HG03558 (cell line): ENCODE measurements around the gene PLCL1.

Experiments
- ATAC-seq: cut with Tn5 transposase; IDR thresholded peaks from one replicate; pipeline ENCODE4 v1.9.1; 2021; ENCODE audit warnings: moderate number of reproducible peaks; ENCODE audit not compliant: unreplicated experiment; ENCODE audit errors: extremely low read depth

PLCL1 gene

GRCh38 chr2:198135481-198135934, 331.1 kb downstream of the PLCL1 start:
- no peak for ATAC-seq

GRCh38 chr2:198136142-198136541, 331.7 kb downstream of the PLCL1 start:
- ATAC-seq: no peak

GRCh38 chr2:198137733-198138132, 333.3 kb downstream of the PLCL1 start:
- no peak for ATAC-seq

GRCh38 chr2:198141726-198142125, 337.3 kb downstream of the PLCL1 start:
- ATAC-seq: no peak

GRCh38 chr2:198143156-198143555, 338.8 kb downstream of the PLCL1 start:
- ATAC-seq: no peak

- ATAC-seq: no peak
These were observed 339.4 kb downstream of the PLCL1 start for GRCh38 chr2:198143793-198144192.

GRCh38 chr2:198144660-198145059, 340.3 kb downstream of the PLCL1 start:
- ATAC-seq: no peak

DNA sequence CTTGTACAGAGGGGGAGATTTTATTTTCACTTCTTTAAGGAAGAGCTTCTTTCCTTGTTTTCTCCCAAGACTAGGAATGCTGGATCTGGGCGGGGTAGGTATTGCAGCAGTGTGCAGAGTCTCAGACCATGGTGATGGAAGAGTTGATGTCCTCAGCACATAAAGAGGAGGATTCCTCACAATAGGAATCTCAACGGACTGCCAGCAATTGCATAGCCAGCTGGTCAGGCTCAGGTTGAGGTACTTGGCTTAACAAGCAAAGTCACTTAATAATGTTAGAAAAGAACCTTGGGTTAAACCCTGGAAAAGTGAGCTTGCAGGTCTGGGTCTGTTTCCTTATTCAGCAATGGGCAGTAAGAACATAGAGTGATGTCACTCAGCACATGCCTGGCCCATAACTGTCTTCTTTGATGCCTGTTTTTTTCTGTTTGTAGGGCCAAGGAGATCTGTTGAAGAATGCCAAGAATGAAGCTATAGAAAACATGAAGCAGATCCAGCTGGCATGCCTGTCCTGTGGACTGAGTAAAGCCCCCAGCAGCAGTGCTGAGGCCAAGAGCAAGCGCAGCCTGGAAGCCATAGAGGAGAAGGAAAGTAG, 342.1 kb downstream of the PLCL1 start:
- no peak for ATAC-seq

GRCh38 chr2:198157314-198157713, 352.9 kb downstream of the PLCL1 start:
- no peak for ATAC-seq

GRCh38 chr2:198161151-198161550, 356.8 kb downstream of the PLCL1 start:
- ATAC-seq: no peak

DNA sequence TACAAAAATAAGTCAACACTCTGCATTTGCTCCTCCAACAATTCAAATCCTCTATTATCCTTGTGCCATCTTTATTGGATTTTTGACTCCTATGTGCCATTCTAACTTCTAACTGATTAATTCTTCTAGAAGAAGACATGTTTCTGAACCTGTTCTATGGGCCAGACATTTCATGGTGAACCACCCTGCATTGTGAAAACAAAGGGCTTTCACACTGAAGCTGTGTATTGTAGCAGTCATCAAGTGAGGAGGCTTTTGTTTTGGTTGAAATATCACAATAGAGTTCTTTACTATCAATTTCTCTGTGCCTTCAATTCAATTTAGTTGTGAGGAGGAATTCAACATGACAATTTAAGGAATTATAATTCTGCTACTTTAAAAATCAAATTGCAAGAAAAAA, 357.9 kb downstream of the PLCL1 start:
- no peak for ATAC-seq

GRCh38 chr2:198164843-198165242, 360.4 kb downstream of the PLCL1 start:
- ATAC-seq: no peak

- ATAC-seq: no peak
These were observed 360.9 kb downstream of the PLCL1 start for GRCh38 chr2:198165289-198165688.

DNA sequence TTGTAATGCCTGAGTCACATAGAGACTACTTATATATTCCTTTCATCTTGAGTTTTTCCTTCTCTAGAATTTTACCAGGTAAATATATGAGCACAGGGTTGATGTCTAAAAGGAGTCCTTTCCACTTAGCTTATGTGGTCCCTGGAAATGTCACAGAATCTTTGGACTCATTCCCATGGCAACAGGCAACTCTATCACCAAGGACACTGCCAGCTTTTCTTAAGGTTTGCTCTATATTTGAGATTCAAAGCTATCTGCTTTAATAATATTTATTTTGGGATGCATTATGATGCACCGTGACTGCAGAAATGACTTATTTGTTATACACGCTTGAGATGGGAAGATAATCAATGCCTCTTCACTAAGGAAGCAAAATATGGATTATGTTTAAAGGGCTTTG, 363.0 kb downstream of the PLCL1 start:
- no peak for ATAC-seq

GRCh38 chr2:198168651-198169050, 364.3 kb downstream of the PLCL1 start:
- ATAC-seq: no peak

- no peak for ATAC-seq
These were observed 368.8 kb downstream of the PLCL1 start for GRCh38 chr2:198173242-198173641.

DNA sequence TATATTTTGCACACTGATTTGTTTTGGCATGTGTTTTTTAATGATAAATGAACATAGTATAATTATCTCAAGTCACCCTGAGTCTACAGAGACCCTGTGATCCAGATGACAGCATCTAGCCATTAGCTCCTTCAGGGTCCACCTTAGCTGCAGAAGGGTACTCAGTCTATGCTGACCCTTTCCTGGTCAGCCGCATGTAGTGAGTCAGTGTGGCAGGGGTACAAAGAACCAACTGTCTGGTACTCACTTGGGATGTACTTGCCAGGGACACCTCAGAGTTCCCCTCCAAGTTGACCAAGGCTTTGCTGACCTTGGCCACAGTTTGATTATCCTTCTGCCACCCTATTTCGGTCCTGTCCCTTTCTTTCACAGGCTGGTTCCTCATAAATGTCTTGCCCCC, 369.5 kb downstream of the PLCL1 start:
- ATAC-seq: no peak

DNA sequence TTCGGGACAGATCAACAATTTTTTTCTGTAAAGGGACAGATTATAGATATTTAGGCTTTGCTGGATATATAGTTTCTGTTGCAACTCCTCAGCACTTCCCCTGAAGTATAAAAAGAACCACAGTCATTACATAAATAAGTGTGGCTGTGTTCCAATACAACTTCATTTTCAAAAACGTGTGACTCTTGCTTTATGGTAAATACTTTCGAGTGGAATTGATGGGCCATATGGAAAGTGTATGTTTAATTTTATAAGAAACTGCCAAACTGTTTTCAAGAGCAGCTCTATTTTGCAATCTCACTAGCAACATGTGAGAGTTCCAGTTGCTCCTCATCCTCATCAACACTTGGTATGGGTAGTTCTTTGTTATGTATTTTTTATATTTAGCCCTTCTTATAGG, 370.9 kb downstream of the PLCL1 start:
- no peak for ATAC-seq

DNA sequence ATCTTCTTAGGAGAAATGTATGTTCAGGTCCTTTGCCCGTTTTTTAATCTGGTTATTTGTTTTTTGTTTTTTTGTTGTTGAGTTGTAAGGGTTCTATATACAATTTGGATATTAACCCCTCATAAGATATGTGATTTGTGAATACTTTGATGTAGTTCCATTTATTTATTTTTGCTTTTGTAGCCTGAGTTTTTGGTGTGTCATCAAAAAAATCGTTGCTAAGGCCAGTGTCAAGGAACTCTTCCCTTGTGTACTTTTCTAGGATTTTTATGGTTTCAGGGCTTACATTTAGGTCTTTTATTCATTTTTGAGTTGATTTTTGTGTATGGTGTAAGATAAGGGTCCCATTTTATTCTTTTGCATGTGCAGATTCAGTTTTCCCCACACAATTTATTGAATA, 372.6 kb downstream of the PLCL1 start:
- no peak for ATAC-seq

GRCh38 chr2:198178766-198179165, 374.4 kb downstream of the PLCL1 start:
- ATAC-seq: no peak

GRCh38 chr2:198186257-198186656, 381.9 kb downstream of the PLCL1 start:
- ATAC-seq: no peak

- ATAC-seq: no peak
These were observed 383.4 kb downstream of the PLCL1 start for GRCh38 chr2:198187841-198188240.

- ATAC-seq: no peak
These were observed 384.6 kb downstream of the PLCL1 start for GRCh38 chr2:198188982-198189381.
